Brain microvascular endothelial cell (primary cell): ENCODE measurements around the gene TEDC2.

Experiments
- DNase-seq: peaks from one replicate; pipeline ENCODE4 v3.0.0-alpha.2; 2020
- H3K27ac ChIP-seq: fragments of 250-450 bp; sonication (Bioruptor Pico); 2 replicates; pipeline ENCODE4 v1.5.1; 2020; ENCODE audit warnings: mild to moderate bottlenecking, moderate library complexity
- H3K27me3 ChIP-seq: fragments of 250-450 bp; sonication (Bioruptor Pico); replicated peaks from 2 replicates; pipeline ENCODE4 v1.5.1; 2020; ENCODE audit warnings: mild to moderate bottlenecking
- H3K36me3 ChIP-seq: fragments of 250-450 bp; sonication (Bioruptor Pico); replicated peaks from 2 replicates; pipeline ENCODE4 v1.5.1; 2020; ENCODE audit warnings: mild to moderate bottlenecking
- H3K4me3 ChIP-seq: 2 replicates; pipeline ENCODE4 v1.5.1; 2011; ENCODE audit warnings: low read depth, mild to moderate bottlenecking, control low read depth, low read length, moderate library complexity
- CTCF ChIP-seq: IDR thresholded peaks from 2 replicates; pipeline ENCODE4 v1.5.1; 2011; ENCODE audit warnings: low read depth, mild to moderate bottlenecking, moderate library complexity, low read length, control low read depth, inconsistent platforms; ENCODE audit errors: missing control alignments
- in situ Hi-C: cut with HindIII; loops from 2 replicates; pipeline ENCODE4 v1.10.0; 2017; ENCODE audit warnings: low sequenced_read_pairs, low pct_ligation_motif_present

TEDC2 gene

GRCh38 chr16:2473999-2474876 is 14.3 kb downstream of the TEDC2 start:
- Histone ChIP-seq H3K27ac (no peak overlapping the region), H3K36me3 (no peaks in the 10 kb centered on the region), H3K27me3 (no peaks in the 10 kb centered on the region), H3K4me3 (peak overlapping the region; percentile 73)
- peak; percentile 1 for TF ChIP-seq CTCF
- in situ Hi-C loops, result no loop called here
- DNase-seq, result no peak

- H3K27ac ChIP-seq, result no peak within 1 kb of the TSS
- in situ Hi-C loops, result no loop called here
- DNase-seq, result peak; percentile 43
- no peaks in the 10 kb centered on the region for H3K27me3 ChIP-seq
- no peaks in the 10 kb centered on the region for H3K36me3 ChIP-seq
- TF ChIP-seq CTCF, result no peak
- peak within 1 kb of the TSS; percentile 73 for H3K4me3 ChIP-seq
Measured at GRCh38 chr16:2474877-2475412, 15.0 kb downstream of the TEDC2 start, which contains the start of gene TBC1D24. TBC1D24 (plus strand) TSS chr16:2475127; CDS start chr16:2496149, 21,022 bp downstream.

GRCh38 chr16:2475413-2476344 is 15.8 kb downstream of the TEDC2 start:
- TF ChIP-seq CTCF, result no peak
- H3K4me3 ChIP-seq, result peak overlapping the region; percentile 73
- no peaks in the 10 kb centered on the region for H3K36me3 ChIP-seq
- no peak for DNase-seq
- H3K27me3 ChIP-seq, result no peaks in the 10 kb centered on the region
- H3K27ac ChIP-seq, result no peak overlapping the region
- in situ Hi-C loops, result no loop called here

GRCh38 chr16:2476345-2476720 is 16.4 kb downstream of the TEDC2 start:
- Histone ChIP-seq H3K4me3 (no peak overlapping the region), H3K36me3 (no peaks in the 10 kb centered on the region), H3K27me3 (no peaks in the 10 kb centered on the region), H3K27ac (no peak overlapping the region)
- in situ Hi-C loops, result no loop called here
- no peak for DNase-seq
- TF ChIP-seq CTCF, result no peak

GRCh38 chr16:2476741-2477140 is 16.8 kb downstream of the TEDC2 start:
- no peak for DNase-seq
- H3K27me3 ChIP-seq, result no peaks in the 10 kb centered on the region
- no peak for TF ChIP-seq CTCF
- in situ Hi-C loops, result no loop called here
- no peaks in the 10 kb centered on the region for H3K36me3 ChIP-seq
- H3K27ac ChIP-seq, result no peak overlapping the region
- no peak overlapping the region for H3K4me3 ChIP-seq
